ENCODE results near the gene TMEM269. TPM values are rescaled to one million over a fixed set of nuclear protein-coding genes. Genes with fewer than 3 reads are reported as not detected.

Gene TMEM269
- total RNA-seq, 1 donor from 2014 or later: 0.67 TPM

GRCh38 chr1:42815941-42816584, 31.3 kb downstream of the TMEM269 start:
- no peaks in the 10 kb centered on the region for H3K9me3 Mint-ChIP-seq (ENCODE audit: unreplicated experiment)
- DNase-seq (ENCODE audit: extremely low spot score, unreplicated experiment): no peak
- H3K4me1 Mint-ChIP-seq (ENCODE audit: unreplicated experiment): peaks cover 29% of the 10 kb centered on the region
- H3K27me3 Mint-ChIP-seq (ENCODE audit: unreplicated experiment): no peaks in the 10 kb centered on the region
- H3K27ac Mint-ChIP-seq (ENCODE audit: unreplicated experiment): peak overlapping the region; percentile 88
- TF ChIP-seq CTCF (IDR thresholded peaks at IDR 0.05): no peak
- peaks cover 11% of the 10 kb centered on the region for H3K36me3 Mint-ChIP-seq (ENCODE audit: unreplicated experiment)
- H3K4me3 Mint-ChIP-seq (ENCODE audit: unreplicated experiment): peak overlapping the region; percentile 84

GRCh38 chr1:42816585-42817439, 32.0 kb downstream of the TMEM269 start, which contains the start of the genes ERMAP and SVBP:
TSS of gene ERMAP (plus strand) at chr1:42817122. CDS start at chr1:42830449, 13,327 bp downstream.
TSS of gene SVBP (minus strand) at chr1:42817397. CDS start at chr1:42816544, 853 bp downstream.
- H3K36me3 Mint-ChIP-seq (ENCODE audit: unreplicated experiment): peaks cover 9% of the 10 kb centered on the region
- H3K27me3 Mint-ChIP-seq (ENCODE audit: unreplicated experiment): no peaks in the 10 kb centered on the region
- peak; percentile 98 for DNase-seq (ENCODE audit: extremely low spot score, unreplicated experiment)
- peak within 1 kb of the TSS; percentile 88 for H3K27ac Mint-ChIP-seq (ENCODE audit: unreplicated experiment)
- peaks cover 29% of the 10 kb centered on the region for H3K4me1 Mint-ChIP-seq (ENCODE audit: unreplicated experiment)
- H3K9me3 Mint-ChIP-seq (ENCODE audit: unreplicated experiment): no peaks in the 10 kb centered on the region
- TF ChIP-seq CTCF (IDR thresholded peaks at IDR 0.05): no peak
- peak within 1 kb of the TSS; percentile 84 for H3K4me3 Mint-ChIP-seq (ENCODE audit: unreplicated experiment)

- no peak for DNase-seq (ENCODE audit: extremely low spot score, unreplicated experiment)
- H3K4me1 Mint-ChIP-seq (ENCODE audit: unreplicated experiment): peaks cover 32% of the 10 kb centered on the region
- peak overlapping the region; percentile 28 for H3K27ac Mint-ChIP-seq (ENCODE audit: unreplicated experiment)
- no peak for TF ChIP-seq CTCF (IDR thresholded peaks at IDR 0.05)
- no peaks in the 10 kb centered on the region for H3K9me3 Mint-ChIP-seq (ENCODE audit: unreplicated experiment)
- H3K36me3 Mint-ChIP-seq (ENCODE audit: unreplicated experiment): peaks cover 9% of the 10 kb centered on the region
- H3K27me3 Mint-ChIP-seq (ENCODE audit: unreplicated experiment): no peaks in the 10 kb centered on the region
- H3K4me3 Mint-ChIP-seq (ENCODE audit: unreplicated experiment): peak overlapping the region; percentile 76
These were observed 32.6 kb downstream of the TMEM269 start for GRCh38 chr1:42817440-42817767.

- no peak overlapping the region for H3K4me3 Mint-ChIP-seq (ENCODE audit: unreplicated experiment)
- DNase-seq (ENCODE audit: extremely low spot score, unreplicated experiment): no peak
These were observed 33.2 kb downstream of the TMEM269 start for GRCh38 chr1:42817976-42818375.

More at GRCh38 chr1:42817976-42818375, 33.2 kb downstream of the TMEM269 start:
- no peak for TF ChIP-seq CTCF (IDR thresholded peaks at IDR 0.05)
- Mint-ChIP-seq H3K9me3 (ENCODE audit: unreplicated experiment) (no peaks in the 10 kb centered on the region), H3K27ac (ENCODE audit: unreplicated experiment) (no peak overlapping the region), H3K4me1 (ENCODE audit: unreplicated experiment) (peaks cover 36% of the 10 kb centered on the region), H3K27me3 (ENCODE audit: unreplicated experiment) (no peaks in the 10 kb centered on the region), H3K36me3 (ENCODE audit: unreplicated experiment) (peaks cover 7% of the 10 kb centered on the region)

All from osteocyte (in vitro differentiated cells).